Panc1 (cell line): ENCODE measurements around the gene STK24. TPM values are rescaled to one million over a fixed set of nuclear protein-coding genes. Genes with fewer than 3 reads are reported as not detected.

Experiments
- ATAC-seq: fragments of 200-7000 bp; cut with Tn5 transposase; 2 replicates; pipeline ENCODE4 v1.9.1; 2020; ENCODE audit warnings: mild to moderate bottlenecking, moderate library complexity
- BruUV-seq: library from RNA; stranded (reverse); fragments of 400-500 nt; replicated peaks from 2 replicates; lab custom pipeline; 2021; lab: Mats Ljungman, UMichigan
- CTCF ChIA-PET: fragments of 300-600 bp; sonication (Branson Sonifier 250); formaldehyde crosslinking; loops from one replicate; lab custom pipeline; 2022; ENCODE audit warnings: antibody characterized with exemption; lab: Charles Lee
- POLR2A ChIA-PET: fragments of 300-600 bp; sonication (Branson Sonifier 250); formaldehyde crosslinking; loops from one replicate; lab custom pipeline; 2022; ENCODE audit warnings: antibody characterized with exemption; lab: Charles Lee
- DNase-seq: peaks from one replicate; pipeline ENCODE4 v3.0.0-alpha.2; 2010; ENCODE audit warnings: low read depth, low spot score
- H3K27ac ChIP-seq: 2 replicates; pipeline ENCODE4 v1.5.1; 2011; ENCODE audit warnings: mild to moderate bottlenecking, low read length, inconsistent platforms
- H3K27me3 ChIP-seq: fragments of 200-500 bp; sonication (Bioruptor generic); 2 replicates; pipeline ENCODE4 v1.6.0; 2014; ENCODE audit warnings: low read length, inconsistent platforms; ENCODE audit not compliant: control insufficient read depth, insufficient read depth
- H3K36me3 ChIP-seq: fragments of 200-500 bp; sonication (Bioruptor generic); 2 replicates; pipeline ENCODE4 v1.5.1; 2014; ENCODE audit warnings: inconsistent platforms, mild to moderate bottlenecking, low read length, moderate library complexity; ENCODE audit not compliant: control insufficient read depth, insufficient read depth
- H3K4me1 ChIP-seq: 2 replicates; pipeline ENCODE4 v1.5.1; 2011; ENCODE audit warnings: inconsistent platforms, mild to moderate bottlenecking, low read length, moderate library complexity; ENCODE audit not compliant: control insufficient read depth, insufficient read depth
- H3K4me3 ChIP-seq, 2 experiments: 2 replicates each; pipeline ENCODE4 v1.5.1; 2011 to 2012; ENCODE audit warnings: low read depth in 2 of 2, low read length in 2 of 2, mild to moderate bottlenecking in 2 of 2, inconsistent platforms in 1 of 2, moderate library complexity in 1 of 2
- H3K9me3 ChIP-seq: fragments of 200-500 bp; sonication (Bioruptor generic); 2 replicates; pipeline ENCODE4 v1.5.1; 2014; ENCODE audit warnings: low read depth, mild to moderate bottlenecking, inconsistent platforms, low read length, moderate library complexity; ENCODE audit not compliant: control insufficient read depth, insufficient read depth
- CTCF ChIP-seq: fragments of 450-650 bp; IDR thresholded peaks from 2 replicates; pipeline ENCODE4 v1.5.1; 2017; ENCODE audit warnings: mild to moderate bottlenecking
- POLR2AphosphoS5 ChIP-seq: IDR thresholded peaks from 2 replicates; pipeline ENCODE4 v1.6.1; 2012; ENCODE audit warnings: mild to moderate bottlenecking, low read depth, low read length, moderate library complexity
- SIN3A ChIP-seq: IDR thresholded peaks from 2 replicates; pipeline ENCODE4 v1.6.1; 2012; ENCODE audit warnings: low read depth, mild to moderate bottlenecking, low read length, moderate library complexity, borderline replicate concordance; ENCODE audit not compliant: insufficient read depth
- TCF7L2 ChIP-seq: IDR thresholded peaks from 2 replicates; pipeline ENCODE4 v1.6.1; 2011; ENCODE audit warnings: mild to moderate bottlenecking, low read depth, low read length, inconsistent platforms
- in situ Hi-C: cut with HindIII; loops from 2 replicates; pipeline ENCODE4 v1.10.0; 2016; ENCODE audit warnings: low sequenced_read_pairs, low pct_unique_long_range_greater_than_20kb
- intact Hi-C: fragments of 100-400 bp; cut with micrococcal nuclease; formaldehyde crosslinking; loops from one replicate; pipeline ENCODE4 v1.10.0; 2022; ENCODE audit not compliant: unreplicated experiment
- total RNA-seq: library from RNA; stranded (reverse); gene quantifications from one replicate; pipeline ENCODE4 v1.2.1, GENCODE V29; 2021; ENCODE audit not compliant: unreplicated experiment
- TF ChIP-seq, protein P1 (sequence below), 2 experiments: IDR thresholded peaks; 2 replicates each; pipeline ENCODE4 v1.6.1; 2011 to 2012; ENCODE audit warnings: low read depth in 2 of 2, control low read depth in 1 of 2, low read length in 1 of 2, mild to moderate bottlenecking in 1 of 2, moderate library complexity in 1 of 2; ENCODE audit not compliant: insufficient read depth in 1 of 2

STK24 gene
- total RNA-seq, 1 experiment from 2014 or later, result 57.3 TPM

DNA sequence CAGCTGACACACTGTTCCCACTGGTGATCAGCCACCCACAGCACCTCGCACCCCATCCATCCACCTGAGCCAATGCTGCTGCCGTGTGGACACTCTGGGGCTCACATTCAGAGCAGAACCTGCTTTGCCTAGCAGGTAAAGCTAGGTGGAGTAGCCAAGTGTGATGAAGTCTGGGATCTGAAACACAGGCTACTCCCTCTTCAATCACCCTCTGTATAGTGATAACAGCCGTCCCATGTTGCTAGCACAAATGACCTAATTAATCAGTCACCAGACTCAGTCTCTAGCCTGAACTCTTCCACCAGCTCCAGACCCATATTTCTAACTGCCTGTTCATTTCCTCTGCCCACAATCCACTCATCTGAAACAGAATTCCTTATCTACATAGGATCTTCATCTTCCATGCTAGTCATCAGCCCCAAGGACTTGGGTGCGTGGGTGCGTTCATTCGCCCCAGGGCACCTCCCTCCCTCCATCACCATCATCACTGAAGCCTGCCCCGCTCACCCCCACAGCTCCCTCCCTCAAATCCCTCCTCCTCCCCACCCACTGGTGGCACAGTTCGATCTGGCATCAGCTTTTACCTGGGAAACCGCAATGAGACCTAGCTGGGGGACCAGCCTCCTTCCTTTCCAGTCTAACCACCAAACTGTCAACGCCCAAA is 19.8 kb downstream of the STK24 start:
- BruUV-seq, result no TSS peak
- H3K4me3 ChIP-seq, result no peak overlapping the region
- intact Hi-C loops, result no loop called here
- in situ Hi-C loops, result no loop called here
- DNase-seq (no peak), ATAC-seq (no peak)
- ChIA-PET CTCF (no interaction called here), POLR2A (interaction anchor here (0.6 kb wide), 1 partner anchor 16 kb away, joined by 11 read pairs; no protein-coding TSS in a partner anchor)
- no peaks in the 10 kb centered on the region for H3K9me3 ChIP-seq
- H3K27me3 ChIP-seq, result no peaks in the 10 kb centered on the region
- H3K27ac ChIP-seq, result no peak overlapping the region
- peaks cover 2% of the 10 kb centered on the region for H3K4me1 ChIP-seq
- no peaks in the 10 kb centered on the region for H3K36me3 ChIP-seq
- TF ChIP-seq, protein P1, sequence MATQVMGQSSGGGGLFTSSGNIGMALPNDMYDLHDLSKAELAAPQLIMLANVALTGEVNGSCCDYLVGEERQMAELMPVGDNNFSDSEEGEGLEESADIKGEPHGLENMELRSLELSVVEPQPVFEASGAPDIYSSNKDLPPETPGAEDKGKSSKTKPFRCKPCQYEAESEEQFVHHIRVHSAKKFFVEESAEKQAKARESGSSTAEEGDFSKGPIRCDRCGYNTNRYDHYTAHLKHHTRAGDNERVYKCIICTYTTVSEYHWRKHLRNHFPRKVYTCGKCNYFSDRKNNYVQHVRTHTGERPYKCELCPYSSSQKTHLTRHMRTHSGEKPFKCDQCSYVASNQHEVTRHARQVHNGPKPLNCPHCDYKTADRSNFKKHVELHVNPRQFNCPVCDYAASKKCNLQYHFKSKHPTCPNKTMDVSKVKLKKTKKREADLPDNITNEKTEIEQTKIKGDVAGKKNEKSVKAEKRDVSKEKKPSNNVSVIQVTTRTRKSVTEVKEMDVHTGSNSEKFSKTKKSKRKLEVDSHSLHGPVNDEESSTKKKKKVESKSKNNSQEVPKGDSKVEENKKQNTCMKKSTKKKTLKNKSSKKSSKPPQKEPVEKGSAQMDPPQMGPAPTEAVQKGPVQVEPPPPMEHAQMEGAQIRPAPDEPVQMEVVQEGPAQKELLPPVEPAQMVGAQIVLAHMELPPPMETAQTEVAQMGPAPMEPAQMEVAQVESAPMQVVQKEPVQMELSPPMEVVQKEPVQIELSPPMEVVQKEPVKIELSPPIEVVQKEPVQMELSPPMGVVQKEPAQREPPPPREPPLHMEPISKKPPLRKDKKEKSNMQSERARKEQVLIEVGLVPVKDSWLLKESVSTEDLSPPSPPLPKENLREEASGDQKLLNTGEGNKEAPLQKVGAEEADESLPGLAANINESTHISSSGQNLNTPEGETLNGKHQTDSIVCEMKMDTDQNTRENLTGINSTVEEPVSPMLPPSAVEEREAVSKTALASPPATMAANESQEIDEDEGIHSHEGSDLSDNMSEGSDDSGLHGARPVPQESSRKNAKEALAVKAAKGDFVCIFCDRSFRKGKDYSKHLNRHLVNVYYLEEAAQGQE (IDR thresholded peaks at IDR 0.05; ENCODE audit: insufficient read depth in 1 of 2, low read depth in 2 of 2, low read length in 1 of 2), result no peak
- TF ChIP-seq TCF7L2 (no peak), CTCF (no peak), POLR2AphosphoS5 (no peak)

DNA sequence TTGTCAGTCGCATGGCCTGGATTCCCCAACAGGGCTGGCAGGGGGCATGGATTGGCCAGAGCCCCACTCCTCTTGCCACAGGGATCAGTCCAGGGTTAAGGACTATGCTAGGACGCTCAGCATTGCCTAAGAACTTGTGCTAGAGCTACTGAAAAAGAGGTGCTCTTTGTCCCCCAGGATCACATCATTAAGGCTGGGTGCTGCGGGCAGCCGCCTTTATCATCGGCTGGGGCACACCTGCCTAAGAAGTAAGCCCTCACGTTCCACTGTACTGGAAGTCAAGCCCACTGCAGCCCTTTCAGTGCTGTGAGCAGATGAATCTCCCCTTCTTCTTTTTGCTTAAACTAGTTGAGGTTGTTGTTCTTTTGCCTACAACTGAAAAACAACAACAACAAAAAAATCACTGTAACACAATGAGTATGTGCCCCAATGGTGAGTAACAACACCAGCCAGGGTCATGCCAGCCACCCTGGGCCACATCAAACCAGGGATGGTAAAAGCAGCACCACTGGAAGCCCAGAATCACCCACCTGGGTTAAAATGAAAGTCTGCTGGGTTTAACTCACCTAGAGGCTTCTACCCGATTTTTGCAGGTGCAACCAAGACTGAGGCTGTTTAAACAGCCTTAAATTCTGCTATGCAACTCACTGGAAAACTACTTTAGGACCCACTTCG is 20.6 kb downstream of the STK24 start:
- no peak for TF ChIP-seq POLR2AphosphoS5
- TF ChIP-seq SIN3A, result no peak
- ATAC-seq, result no peak
- BruUV-seq, result no TSS peak
- Histone ChIP-seq H3K9me3 (no peaks in the 10 kb centered on the region), H3K27me3 (no peaks in the 10 kb centered on the region), H3K4me1 (peaks cover 2% of the 10 kb centered on the region), H3K36me3 (no peaks in the 10 kb centered on the region), H3K4me3 (no peak overlapping the region), H3K27ac (no peak overlapping the region)
- POLR2A ChIA-PET, result interaction anchor here (0.7 kb wide), 1 partner anchor 481 kb away, joined by 6 read pairs; no protein-coding TSS in a partner anchor
- intact Hi-C loops, result no loop called here
- CTCF ChIA-PET, result interaction anchor here (0.7 kb wide), 1 partner anchor 12 kb away, joined by 10 read pairs; no protein-coding TSS in a partner anchor
- DNase-seq, result no peak
- in situ Hi-C loops, result no loop called here
